GM12864 (cell line): Measurements from ENCODE around the gene TIFAB.

Experiments
- DNase-seq: peaks from one replicate; pipeline ENCODE4 v3.0.0-alpha.2; 2011; ENCODE audit warnings: low read depth
- H3K4me3 ChIP-seq: 2 replicates; pipeline ENCODE4 v1.5.1; 2011; ENCODE audit warnings: mild to moderate bottlenecking, low read depth, low read length, control low read depth
- TF ChIP-seq, protein P1 (sequence below): IDR thresholded peaks from 2 replicates; pipeline ENCODE4 v1.5.1; 2011; ENCODE audit warnings: low read depth, mild to moderate bottlenecking, moderate library complexity, low read length, control low read depth, inconsistent platforms; ENCODE audit errors: missing control alignments

TIFAB gene

GRCh38 chr5:135472141-135472540 is 20.0 kb upstream of the TIFAB start:
- H3K4me3 ChIP-seq = no peak overlapping the region
- no peak for DNase-seq
- TF ChIP-seq, protein P1, sequence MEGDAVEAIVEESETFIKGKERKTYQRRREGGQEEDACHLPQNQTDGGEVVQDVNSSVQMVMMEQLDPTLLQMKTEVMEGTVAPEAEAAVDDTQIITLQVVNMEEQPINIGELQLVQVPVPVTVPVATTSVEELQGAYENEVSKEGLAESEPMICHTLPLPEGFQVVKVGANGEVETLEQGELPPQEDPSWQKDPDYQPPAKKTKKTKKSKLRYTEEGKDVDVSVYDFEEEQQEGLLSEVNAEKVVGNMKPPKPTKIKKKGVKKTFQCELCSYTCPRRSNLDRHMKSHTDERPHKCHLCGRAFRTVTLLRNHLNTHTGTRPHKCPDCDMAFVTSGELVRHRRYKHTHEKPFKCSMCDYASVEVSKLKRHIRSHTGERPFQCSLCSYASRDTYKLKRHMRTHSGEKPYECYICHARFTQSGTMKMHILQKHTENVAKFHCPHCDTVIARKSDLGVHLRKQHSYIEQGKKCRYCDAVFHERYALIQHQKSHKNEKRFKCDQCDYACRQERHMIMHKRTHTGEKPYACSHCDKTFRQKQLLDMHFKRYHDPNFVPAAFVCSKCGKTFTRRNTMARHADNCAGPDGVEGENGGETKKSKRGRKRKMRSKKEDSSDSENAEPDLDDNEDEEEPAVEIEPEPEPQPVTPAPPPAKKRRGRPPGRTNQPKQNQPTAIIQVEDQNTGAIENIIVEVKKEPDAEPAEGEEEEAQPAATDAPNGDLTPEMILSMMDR = no peak

DNA sequence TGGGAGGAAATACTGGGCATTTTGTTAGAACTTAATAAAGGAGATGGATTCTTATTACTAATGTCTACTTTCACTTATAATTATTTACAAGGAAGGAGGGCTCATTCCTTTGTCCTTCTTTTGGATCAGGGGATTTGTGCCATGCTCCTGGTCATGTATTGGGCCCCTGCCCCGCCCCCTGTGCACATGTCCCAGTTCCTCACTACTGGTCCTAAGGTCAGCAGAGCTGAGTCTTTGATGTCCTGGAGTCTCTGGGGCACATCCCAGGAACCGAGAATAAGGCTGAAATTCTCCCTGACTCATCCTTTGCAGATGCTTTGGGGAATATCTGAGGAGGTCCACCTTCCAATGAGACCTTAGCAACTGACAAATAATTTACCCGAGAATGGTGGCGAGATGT is 19.6 kb upstream of the TIFAB start:
- TF ChIP-seq, protein P1 = no peak
- no peak for DNase-seq
- no peak overlapping the region for H3K4me3 ChIP-seq

GRCh38 chr5:135469911-135470310 is 17.8 kb upstream of the TIFAB start:
- H3K4me3 ChIP-seq = no peak overlapping the region
- no peak for DNase-seq
- TF ChIP-seq, protein P1 = no peak

DNA sequence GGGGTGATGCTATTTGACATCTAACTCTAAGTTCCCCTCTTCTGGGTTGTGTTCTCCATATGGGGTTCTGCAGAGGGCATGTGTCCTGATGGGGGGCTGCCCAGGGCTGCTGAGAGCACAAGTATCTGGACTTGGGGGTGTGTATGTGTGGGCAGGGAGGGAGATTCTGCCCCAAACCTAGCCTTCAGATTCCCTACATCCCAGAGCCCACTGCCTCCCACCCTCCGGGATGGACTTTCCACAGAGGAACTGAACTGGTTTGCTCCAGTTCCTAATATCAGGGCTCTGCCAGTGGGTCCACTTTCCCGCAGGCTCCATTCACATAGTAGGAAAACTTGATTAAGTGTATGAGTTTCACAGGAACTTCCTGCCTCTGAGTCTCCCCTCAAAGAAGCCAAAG is 16.4 kb upstream of the TIFAB start:
- no peak for DNase-seq
- H3K4me3 ChIP-seq = no peak overlapping the region
- TF ChIP-seq, protein P1 = no peak

GRCh38 chr5:135467871-135468485 is 15.8 kb upstream of the TIFAB start:
- TF ChIP-seq, protein P1 = no peak
- no peak for DNase-seq
- H3K4me3 ChIP-seq = no peak overlapping the region

DNA sequence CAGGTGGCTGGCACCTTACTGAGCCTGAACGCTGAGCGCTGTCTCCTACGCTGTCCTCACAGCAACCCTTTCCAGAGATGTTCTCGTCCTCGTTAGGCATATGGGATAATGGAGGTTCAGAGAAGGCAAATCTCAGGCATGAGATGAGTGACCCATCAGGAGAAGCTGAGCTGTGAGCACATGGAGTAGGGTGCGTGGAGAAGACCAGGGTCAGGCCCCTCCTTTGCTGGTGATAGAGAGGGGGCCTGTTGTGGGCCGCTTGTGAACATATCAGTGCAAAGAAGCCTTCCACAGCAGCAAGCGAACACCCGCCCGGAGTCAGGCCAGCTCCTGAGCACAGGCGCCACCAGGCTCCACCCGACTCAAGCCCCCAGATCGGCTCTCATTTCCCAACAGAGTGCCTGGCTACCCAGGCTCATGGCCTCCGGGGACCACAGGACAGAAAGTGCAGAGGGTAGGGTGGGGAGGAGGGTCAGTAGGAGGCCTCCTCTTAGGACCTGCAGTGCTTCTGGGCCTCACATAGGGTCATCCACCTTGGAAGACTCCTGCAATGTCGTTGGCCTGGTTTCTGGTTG is 15.0 kb upstream of the TIFAB start:
- no peak overlapping the region for H3K4me3 ChIP-seq
- TF ChIP-seq, protein P1 = no peak
- DNase-seq = no peak

DNA sequence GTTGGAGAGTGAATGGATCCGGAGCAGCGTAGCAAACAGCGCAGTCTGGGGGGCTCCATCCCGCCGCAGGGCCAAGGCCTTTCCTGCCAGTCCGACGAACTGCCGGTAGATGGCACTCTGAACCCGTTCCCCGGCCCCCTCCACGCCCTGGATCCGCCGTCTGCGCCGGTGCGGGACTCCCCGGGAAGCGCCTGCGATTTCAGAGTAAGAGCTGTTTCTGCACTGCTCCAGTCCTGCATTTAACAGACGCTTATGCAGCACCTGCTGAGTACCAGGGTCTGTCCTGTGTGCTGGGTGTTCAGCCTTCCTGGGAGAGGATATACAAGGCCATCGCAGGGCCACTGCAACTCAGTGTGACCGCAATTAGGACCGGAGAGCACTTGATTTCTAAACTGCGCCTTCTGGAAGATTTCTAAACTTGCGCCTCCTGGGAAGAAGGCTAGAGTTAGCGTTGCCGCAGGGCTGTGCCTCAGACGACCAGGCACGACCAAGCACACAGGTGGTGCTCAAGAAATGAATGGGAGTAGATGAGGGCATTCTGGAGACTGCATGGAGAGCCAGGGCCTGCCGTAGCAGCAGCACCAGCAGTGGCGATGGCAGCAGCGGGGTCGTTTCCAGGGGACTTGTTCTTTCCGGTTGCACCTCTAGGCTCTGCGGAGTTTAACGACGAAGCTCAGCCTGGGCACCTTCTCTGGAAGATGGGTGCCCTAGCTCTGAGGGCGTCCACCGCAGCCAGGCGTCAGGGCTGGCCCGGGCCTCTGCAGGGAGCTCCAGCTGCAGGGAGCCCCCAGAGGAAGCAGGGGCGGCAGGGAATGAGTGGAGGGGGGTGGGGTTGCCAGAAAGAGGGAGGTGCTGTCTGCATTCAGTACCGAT is 14.3 kb upstream of the TIFAB start:
- TF ChIP-seq, protein P1 = peak; percentile 85
- no peak overlapping the region for H3K4me3 ChIP-seq
- DNase-seq = no peak
